ENCODE data around the gene DEDD.

DNA sequence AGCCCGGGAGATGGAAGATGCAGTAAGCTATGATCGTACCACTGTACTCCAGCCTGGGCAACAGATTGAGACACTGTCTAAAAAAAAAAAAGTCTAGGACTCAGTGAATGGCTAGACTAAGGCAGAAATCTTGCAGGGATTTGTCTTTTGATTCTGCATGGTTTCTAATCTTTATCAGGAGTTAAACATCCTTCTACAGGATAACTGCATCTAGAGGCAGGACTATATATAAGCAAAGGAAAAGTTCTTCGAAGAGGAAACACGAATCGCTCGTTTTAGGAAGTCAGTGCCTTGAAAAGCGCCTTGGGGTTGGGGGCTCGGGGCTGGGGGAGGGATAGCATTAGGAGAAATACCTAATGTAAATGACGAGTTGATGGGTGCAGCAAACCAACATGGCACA, 20.7 kb upstream of the DEDD start:
- TF ChIP-seq, protein P1, sequence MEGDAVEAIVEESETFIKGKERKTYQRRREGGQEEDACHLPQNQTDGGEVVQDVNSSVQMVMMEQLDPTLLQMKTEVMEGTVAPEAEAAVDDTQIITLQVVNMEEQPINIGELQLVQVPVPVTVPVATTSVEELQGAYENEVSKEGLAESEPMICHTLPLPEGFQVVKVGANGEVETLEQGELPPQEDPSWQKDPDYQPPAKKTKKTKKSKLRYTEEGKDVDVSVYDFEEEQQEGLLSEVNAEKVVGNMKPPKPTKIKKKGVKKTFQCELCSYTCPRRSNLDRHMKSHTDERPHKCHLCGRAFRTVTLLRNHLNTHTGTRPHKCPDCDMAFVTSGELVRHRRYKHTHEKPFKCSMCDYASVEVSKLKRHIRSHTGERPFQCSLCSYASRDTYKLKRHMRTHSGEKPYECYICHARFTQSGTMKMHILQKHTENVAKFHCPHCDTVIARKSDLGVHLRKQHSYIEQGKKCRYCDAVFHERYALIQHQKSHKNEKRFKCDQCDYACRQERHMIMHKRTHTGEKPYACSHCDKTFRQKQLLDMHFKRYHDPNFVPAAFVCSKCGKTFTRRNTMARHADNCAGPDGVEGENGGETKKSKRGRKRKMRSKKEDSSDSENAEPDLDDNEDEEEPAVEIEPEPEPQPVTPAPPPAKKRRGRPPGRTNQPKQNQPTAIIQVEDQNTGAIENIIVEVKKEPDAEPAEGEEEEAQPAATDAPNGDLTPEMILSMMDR (IDR thresholded peaks at IDR 0.05; ENCODE audit: borderline replicate concordance, extremely low read depth, low read length, poor library complexity, severe bottlenecking), result no peak
- no peak for TF ChIP-seq EZH2 (IDR thresholded peaks at IDR 0.05; ENCODE audit: borderline replicate concordance, low read depth, low read length, severe bottlenecking)
